NCI-H2196 (cell line): ENCODE data around the gene METTL13.

Source experiments
- DNase-seq: peaks from one replicate; lab custom pipeline; 2025; ENCODE audit not compliant: unreplicated experiment; lab: John Stamatoyannopoulos, UW

The METTL13 gene

DNA sequence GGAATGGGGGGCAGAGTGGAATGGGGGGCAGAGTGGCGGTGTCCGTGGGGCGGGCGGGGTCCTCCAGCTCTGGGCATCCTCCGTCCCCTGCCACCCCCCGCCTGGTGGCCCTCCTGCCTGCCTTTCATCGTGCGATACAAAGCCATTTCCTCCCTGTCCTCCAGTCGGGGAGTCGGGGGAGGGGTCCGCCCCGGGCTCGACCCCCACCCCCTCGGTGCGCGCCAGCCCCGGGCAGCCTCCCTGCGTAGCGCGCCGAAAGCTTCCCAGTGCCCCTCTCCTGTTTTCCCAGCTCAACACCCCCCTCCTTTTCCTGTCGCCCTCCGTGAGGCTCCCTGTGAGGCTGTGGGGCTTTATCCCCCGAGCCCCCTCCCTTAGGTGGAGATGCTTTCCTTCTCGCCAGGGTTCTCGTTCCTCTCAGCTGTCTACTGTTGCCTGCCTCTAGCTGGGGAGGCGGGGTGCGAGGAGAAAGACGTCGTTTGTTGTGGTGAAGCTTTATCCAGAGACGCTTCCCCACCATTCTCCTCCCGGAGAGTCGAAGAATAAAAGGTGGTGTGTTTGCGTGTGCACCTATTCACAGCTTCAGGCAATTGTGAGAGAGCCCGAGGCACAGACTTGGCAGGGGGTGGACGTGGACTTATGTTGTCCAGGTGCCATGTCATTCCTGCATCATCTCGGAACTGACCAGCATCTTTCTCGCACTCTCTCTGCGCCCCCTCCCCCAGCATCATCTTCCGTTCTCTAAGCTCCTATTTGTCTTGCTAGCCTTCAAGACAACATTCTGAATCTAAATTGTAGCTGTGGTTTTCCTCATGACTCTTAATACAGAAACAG is 60.7 kb downstream of the METTL13 start:
- no peak for DNase-seq

DNA sequence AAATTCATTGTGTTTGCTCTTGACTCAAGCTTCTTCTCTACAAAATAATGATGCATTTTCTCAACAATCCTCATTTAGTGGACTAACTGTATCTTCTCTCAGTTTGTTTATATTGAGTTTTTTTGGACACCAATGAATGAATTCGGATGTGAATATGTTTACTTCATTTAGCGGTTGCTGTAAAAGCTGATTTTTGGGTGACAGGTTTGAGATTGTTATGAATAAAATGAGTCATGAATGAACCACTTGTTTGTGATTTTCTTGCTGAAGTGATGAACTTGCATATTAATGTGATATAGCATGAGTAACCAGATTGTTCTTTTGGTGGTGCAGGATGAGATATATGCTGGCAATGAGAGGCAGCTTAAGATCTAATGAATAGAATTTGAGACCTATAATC is 62.9 kb downstream of the METTL13 start:
- no peak for DNase-seq

DNA sequence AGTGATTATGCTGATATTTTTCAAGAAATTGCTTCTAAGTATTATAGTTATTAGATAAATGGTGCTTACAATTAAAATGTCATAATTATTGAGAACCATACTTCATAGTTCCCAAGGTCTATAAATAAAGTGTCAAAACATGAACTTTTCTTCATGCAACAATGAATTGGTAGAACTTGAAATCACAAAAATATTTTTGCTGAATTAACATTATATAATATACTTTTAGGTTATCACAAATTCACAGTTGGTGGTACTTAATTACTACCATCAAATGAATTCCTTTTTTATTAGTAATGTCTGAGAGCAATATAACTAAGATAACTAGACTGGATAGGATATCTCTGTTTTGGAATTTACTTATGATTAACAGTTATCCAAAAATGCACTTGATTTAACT is 64.5 kb downstream of the METTL13 start:
- DNase-seq = no peak
